ENCODE data around the gene GRIK2.

GRIK2 gene

DNA sequence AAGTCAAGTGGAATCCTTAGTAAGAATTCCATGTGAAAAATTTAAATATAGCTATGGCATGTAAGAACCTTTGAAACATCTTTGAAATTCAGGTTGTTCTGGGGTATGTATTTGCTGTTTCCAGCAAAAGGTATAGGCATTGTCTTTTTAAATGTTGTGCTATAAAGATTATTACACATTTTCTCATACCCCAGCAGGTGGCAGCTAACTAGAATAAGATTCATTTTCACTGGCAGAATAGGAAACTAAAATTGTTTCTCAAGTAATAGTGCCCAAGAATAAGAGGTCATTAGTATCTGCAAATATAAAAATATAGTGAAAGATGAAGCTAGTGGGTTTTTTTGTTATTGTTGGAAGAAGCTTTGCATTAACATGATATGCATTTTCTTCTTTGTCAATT, 1.8 kb downstream of the GRIK2 start:
- H3K4me3 ChIP-seq (ENCODE audit: low read depth, low read length): peak overlapping the region; percentile 2; the same call in 1 of the 2 replicates
- TF ChIP-seq, protein P1, sequence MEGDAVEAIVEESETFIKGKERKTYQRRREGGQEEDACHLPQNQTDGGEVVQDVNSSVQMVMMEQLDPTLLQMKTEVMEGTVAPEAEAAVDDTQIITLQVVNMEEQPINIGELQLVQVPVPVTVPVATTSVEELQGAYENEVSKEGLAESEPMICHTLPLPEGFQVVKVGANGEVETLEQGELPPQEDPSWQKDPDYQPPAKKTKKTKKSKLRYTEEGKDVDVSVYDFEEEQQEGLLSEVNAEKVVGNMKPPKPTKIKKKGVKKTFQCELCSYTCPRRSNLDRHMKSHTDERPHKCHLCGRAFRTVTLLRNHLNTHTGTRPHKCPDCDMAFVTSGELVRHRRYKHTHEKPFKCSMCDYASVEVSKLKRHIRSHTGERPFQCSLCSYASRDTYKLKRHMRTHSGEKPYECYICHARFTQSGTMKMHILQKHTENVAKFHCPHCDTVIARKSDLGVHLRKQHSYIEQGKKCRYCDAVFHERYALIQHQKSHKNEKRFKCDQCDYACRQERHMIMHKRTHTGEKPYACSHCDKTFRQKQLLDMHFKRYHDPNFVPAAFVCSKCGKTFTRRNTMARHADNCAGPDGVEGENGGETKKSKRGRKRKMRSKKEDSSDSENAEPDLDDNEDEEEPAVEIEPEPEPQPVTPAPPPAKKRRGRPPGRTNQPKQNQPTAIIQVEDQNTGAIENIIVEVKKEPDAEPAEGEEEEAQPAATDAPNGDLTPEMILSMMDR (IDR thresholded peaks at IDR 0.05; ENCODE audit: low read depth, low read length): no peak

DNA sequence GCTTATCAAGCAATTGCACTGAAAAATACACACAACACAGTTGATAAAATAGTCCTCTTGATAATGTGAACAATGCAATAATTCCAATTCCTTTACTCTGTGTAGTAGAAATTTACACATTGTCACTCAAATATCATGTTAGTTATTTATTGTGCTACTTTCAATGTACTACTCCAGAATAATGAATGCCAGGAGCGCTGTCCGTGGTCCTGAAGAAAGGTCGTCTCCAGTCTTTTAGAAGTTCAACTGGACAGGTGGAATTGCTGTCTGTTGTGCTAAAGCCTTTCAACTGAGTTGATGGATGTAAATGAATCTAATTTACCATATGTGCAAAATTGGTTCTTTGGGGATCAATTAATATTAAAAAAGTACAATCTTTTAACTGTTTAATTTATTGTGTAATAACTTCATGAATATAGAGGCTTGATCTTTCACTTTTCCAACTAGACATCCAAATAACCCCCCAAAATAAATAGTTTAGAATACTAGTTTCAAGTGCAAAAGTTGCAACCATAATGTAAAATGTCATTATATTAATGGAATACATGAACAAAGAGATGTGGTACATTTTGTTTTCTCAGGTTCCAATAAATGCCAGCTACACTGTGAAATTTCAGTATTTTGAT, 3.2 kb downstream of the GRIK2 start:
- H3K4me3 ChIP-seq (ENCODE audit: low read depth, low read length): no peak overlapping the region
- TF ChIP-seq, protein P1 (IDR thresholded peaks at IDR 0.05; ENCODE audit: low read depth, low read length): no peak

DNA sequence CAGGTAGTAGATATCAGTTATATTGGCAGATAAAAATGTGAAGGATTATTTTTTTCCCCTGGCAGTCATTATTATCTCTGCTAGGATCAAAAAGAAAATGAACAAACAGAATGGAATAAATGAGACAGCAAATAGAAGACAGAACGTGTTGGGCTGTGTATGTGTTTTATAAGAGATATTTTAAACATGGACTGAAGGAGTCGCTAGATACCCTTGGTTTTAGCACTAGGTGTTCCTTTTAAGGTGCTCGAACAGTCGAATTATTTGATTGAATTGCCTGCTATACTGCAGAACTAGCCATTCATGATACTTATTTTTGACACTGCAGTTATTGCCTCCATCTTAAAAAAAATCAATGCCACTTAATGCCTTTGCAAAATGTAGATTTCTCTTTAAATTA, 3.7 kb downstream of the GRIK2 start:
- TF ChIP-seq, protein P1 (IDR thresholded peaks at IDR 0.05; ENCODE audit: low read depth, low read length): no peak
- no peak overlapping the region for H3K4me3 ChIP-seq (ENCODE audit: low read depth, low read length)

DNA sequence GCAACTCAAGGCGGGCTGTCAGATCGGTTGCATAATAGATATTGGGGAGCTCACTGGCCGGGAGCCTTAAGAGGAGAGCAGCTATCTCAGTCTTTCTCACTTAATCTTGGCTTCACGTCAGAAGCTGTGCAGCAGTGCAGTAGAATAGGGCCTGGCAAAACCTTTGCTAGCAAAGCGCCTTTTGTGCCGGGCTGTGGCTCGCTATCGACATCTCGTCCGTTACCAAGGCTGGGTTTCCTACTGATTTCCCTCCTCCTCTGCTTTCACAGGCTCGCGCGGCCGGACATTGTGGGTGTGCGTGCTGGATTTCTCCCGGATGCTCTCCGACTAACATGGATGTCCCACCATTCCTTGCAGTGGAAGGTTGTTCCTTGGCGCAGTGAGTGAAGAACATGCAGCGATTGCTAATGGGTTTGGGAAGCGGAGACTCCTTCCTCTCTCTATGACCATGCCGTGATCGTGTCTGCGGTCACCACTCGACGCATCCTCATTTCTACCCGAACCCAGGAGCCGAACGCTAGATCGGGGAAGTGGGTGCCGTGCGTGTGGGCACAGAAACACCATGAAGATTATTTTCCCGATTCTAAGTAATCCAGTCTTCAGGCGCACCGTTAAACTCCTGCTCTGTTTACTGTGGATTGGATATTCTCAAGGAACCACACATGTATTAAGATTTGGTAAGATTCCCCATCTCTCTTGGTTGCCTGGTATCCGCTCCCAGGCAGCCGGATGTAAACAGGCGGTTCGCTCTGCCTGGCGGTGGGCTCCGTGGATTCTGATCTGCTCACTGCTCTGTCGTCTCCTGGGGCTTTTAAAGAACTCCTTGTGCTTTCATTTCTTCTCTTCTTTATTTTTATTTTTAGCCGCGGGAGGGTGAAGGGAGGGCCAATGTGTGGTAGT, 5.5 kb downstream of the GRIK2 start:
- TF ChIP-seq, protein P1 (IDR thresholded peaks at IDR 0.05; ENCODE audit: low read depth, low read length): no peak
- peak overlapping the region; percentile 58 for H3K4me3 ChIP-seq (ENCODE audit: low read depth, low read length)

DNA sequence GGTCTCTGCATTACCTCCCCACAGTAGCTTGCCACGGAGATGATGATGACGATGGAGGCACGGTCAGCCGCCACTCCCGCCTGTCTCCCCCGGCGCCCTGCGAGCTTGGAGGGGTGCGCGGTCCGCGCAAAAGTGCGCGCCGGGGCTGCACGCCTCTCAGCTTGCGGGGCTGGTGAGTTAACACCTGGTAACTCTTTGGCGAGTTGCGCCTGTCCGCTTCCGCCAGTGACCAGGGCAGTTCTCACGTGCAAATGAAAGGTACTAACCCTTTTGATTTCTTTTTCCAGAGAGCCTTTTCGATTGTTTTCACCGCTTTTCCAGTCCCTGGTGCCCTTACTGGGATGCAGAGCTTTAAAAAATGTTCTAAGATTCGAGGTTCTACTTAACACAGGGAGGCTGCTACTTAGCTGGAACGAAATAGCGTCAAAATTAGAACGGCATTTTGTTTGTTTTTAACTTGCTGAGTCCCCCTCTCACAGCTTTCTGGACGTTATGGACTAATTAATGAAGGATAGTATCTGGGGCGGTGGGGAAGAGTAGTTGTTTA, 6.2 kb downstream of the GRIK2 start:
- H3K4me3 ChIP-seq (ENCODE audit: low read depth, low read length): peak overlapping the region; percentile 58
- TF ChIP-seq, protein P1 (IDR thresholded peaks at IDR 0.05; ENCODE audit: low read depth, low read length): no peak

DNA sequence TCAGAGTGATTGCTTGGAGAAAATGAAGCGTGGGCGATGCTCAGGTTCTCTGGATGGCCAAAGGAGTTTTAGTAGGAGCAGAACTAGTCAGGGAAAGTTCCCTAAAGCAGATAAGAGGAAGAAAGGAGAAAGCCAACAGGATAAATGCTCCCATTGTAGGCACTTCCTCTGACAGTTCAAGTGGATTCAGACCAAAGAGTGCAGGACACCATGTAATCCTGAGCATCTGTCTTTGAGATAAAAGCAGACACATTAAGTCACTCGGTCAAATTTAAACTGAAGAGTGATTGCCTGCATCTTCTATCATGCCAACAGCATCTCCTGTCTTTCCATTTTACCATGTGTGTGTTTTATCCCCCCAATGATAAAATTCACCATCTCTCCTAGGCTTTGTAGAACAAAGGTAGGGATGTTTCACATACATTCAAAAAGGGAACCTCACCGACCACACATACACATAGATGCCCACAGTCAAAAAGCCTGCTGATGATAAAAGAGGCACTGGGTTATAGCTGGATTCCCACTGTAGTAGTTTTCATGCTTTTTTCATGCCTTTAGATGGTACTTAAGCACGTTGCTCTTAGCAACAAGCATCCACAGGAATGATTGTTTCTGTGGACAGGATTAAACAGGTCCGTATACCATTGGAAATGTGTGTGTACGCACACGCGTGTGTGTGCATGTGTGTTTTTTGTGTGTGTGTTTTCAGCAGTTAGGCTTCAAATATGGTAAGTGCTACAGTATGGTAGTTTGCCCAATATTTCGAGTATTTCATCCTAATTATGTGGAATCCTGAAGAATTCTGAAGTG, 7.0 kb downstream of the GRIK2 start:
- TF ChIP-seq, protein P1 (IDR thresholded peaks at IDR 0.05; ENCODE audit: low read depth, low read length): no peak
- H3K4me3 ChIP-seq (ENCODE audit: low read depth, low read length): peak overlapping the region; percentile 58

Measured in WI38 (cell line).